Measurements from ENCODE around the gene DENND11. TPM values are rescaled to one million over a fixed set of nuclear protein-coding genes. Genes with fewer than 3 reads are reported as not detected.
A peak's percentile ranks its signal among the peaks of the same experiment; 100 is the strongest.

Gene DENND11
- total RNA-seq, 1 experiment from 2014 or later = 33.0 TPM

DNA sequence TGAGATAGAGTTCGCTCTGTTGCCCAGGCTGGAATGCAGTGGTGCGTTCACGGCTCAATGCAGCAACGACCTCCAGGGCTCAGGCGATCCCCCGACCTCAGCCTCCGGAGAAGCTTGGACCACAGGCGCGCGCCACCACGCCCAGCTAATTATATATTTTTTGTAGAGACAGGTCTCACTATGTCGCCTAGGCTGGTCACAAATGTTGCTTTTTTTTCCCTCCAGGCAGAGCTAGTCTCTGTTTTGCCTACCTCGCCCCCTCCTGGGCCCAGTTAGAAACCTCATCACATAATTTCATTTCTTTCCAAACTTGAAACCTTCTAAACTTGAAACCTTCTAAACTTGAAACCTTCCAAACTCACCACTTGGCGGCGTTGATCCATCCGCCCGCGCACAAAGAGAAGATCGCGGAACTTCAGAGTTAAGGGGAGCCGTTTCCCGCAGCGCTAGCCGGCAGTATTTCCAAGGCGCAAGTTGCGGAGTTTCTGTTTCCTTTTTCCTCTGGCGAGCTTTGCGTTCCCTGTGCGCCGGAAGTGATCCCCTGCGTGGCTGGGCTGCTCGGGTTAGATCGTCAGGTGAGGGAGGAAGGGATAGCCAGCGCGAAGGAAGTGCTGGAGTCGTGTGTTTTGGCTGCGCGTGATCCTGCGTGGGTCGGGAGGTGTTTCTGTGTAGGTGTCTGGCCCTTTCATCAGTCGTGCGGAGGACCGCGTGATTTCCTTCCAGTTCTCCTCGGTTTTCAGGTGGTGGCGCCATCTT is 36.0 kb upstream of the DENND11 start, which contains the start of gene SSBP1:
Gene SSBP1 (plus strand): TSS at position 523 of the 756 bp plus-strand sequence. CDS start 809 bp downstream, outside the sequence.
- Mint-ChIP-seq H3K27ac (ENCODE audit: unreplicated experiment) (peak within 1 kb of the TSS; percentile 98), H3K9me3 (ENCODE audit: unreplicated experiment) (no peaks in the 10 kb centered on the region), H3K27me3 (ENCODE audit: insufficient read depth, unreplicated experiment) (no peaks in the 10 kb centered on the region), H3K4me3 (ENCODE audit: unreplicated experiment) (peak within 1 kb of the TSS; percentile 87), H3K36me3 (ENCODE audit: insufficient read depth, unreplicated experiment) (peaks cover 40% of the 10 kb centered on the region), H3K4me1 (ENCODE audit: low read depth, unreplicated experiment) (peaks cover 24% of the 10 kb centered on the region)
- ChIA-PET POLR2A (interaction anchor here (0.5 to 1.6 kb wide), 8 partner anchors 19 to 88 kb away, joined by 3 to 16 read pairs (median 3); no protein-coding TSS in a partner anchor), CTCF (interaction anchor here (0.5 to 3.9 kb wide), 15 partner anchors 23 to 696 kb away, joined by 3 to 65 read pairs (median 4); no protein-coding TSS in a partner anchor)
- Histone ChIP-seq H3K4me1 (0 out of 2 replicates have a peak, but pooled peaks cover 5% of the 10 kb centered on the region), H3K36me3 (ENCODE audit: control insufficient read depth, insufficient read depth, low read length) (peaks cover 1% of the 10 kb centered on the region; the same call in 1 of the 2 replicates), H3K4me3 (ENCODE audit: low read depth, low read length) (peak within 1 kb of the TSS; percentile 87), H3K27me3 (replicated peaks; ENCODE audit: control insufficient read depth, insufficient read depth, low read length) (no peaks in the 10 kb centered on the region), H3K9me3 (no peaks in the 10 kb centered on the region)
- TF ChIP-seq, protein P1, sequence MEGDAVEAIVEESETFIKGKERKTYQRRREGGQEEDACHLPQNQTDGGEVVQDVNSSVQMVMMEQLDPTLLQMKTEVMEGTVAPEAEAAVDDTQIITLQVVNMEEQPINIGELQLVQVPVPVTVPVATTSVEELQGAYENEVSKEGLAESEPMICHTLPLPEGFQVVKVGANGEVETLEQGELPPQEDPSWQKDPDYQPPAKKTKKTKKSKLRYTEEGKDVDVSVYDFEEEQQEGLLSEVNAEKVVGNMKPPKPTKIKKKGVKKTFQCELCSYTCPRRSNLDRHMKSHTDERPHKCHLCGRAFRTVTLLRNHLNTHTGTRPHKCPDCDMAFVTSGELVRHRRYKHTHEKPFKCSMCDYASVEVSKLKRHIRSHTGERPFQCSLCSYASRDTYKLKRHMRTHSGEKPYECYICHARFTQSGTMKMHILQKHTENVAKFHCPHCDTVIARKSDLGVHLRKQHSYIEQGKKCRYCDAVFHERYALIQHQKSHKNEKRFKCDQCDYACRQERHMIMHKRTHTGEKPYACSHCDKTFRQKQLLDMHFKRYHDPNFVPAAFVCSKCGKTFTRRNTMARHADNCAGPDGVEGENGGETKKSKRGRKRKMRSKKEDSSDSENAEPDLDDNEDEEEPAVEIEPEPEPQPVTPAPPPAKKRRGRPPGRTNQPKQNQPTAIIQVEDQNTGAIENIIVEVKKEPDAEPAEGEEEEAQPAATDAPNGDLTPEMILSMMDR (IDR thresholded peaks at IDR 0.05; ENCODE audit: insufficient read depth in 1 of 2, low read depth in 1 of 2, low read length in 1 of 2, severe bottlenecking in 1 of 2, unreplicated experiment in 1 of 2) = peak; percentile 61 to 92
- DNase-seq = peak; percentile 93 to 94
- intact Hi-C loops (cut with micrococcal nuclease; ENCODE audit: unreplicated experiment) = loop anchor here (1.0 to 5.0 kb wide), 4 partner anchors 24 to 449 kb away; partner anchors contain the start of gene DENND11
- no TSS peak for BruUV-seq (replicated peaks)

DNA sequence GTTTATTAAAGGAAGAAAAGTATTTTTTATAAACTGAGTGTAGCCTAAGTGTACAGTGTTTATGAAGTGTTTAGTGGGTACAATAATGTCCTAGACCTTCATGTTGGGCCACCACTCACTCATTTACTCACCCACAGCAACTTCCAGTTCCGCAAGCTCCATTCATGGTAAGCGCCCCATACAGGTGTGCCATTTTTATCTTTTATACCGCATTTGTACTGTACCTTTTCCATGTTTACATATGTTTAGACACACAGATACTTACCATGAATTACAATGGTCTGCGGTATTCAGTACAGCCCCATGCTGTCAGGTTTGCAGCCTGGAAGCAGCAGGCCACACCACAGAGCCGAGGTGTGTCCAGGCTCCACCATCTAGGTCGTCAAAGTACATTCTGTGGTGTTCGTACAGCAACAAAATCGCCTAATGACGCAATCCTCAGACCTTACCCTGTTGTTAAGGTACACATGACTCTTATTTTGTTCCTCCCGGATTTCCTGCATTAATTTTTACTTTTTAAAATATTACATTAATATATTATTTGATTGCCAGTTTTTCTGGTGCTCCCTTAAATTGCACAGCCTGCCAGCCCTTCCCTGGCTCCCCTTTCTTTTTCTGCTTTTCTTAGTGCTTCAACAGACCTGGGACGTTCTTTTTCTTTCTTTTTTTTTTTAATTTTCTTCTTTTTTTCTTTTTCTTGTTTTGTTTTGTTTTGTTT is 35.3 kb upstream of the DENND11 start:
- BruUV-seq (replicated peaks) = TSS peak; percentile 83
- Mint-ChIP-seq H3K4me1 (ENCODE audit: low read depth, unreplicated experiment) (peaks cover 18% of the 10 kb centered on the region), H3K27ac (ENCODE audit: unreplicated experiment) (peak overlapping the region; percentile 98), H3K27me3 (ENCODE audit: insufficient read depth, unreplicated experiment) (no peaks in the 10 kb centered on the region), H3K36me3 (ENCODE audit: insufficient read depth, unreplicated experiment) (peaks cover 33% of the 10 kb centered on the region), H3K4me3 (ENCODE audit: unreplicated experiment) (peak overlapping the region; percentile 87), H3K9me3 (ENCODE audit: unreplicated experiment) (no peaks in the 10 kb centered on the region)
- intact Hi-C loops (cut with micrococcal nuclease; ENCODE audit: unreplicated experiment) = loop anchor here (5.0 kb wide), 1 partner anchor 450 kb away; no protein-coding TSS in a partner anchor
- Histone ChIP-seq H3K4me1 (0 out of 2 replicates have a peak, but pooled peaks cover 5% of the 10 kb centered on the region), H3K4me3 (ENCODE audit: low read depth, low read length) (peak overlapping the region; percentile 57), H3K27me3 (replicated peaks; ENCODE audit: control insufficient read depth, insufficient read depth, low read length) (no peaks in the 10 kb centered on the region), H3K9me3 (no peaks in the 10 kb centered on the region), H3K36me3 (ENCODE audit: control insufficient read depth, insufficient read depth, low read length) (peaks cover 1% of the 10 kb centered on the region; the same call in 1 of the 2 replicates)
- DNase-seq = peak; percentile 46 to 51
- POLR2A ChIA-PET = interaction anchor here (0.6 to 1.6 kb wide), 7 partner anchors 23 to 87 kb away, joined by 3 to 16 read pairs (median 3); no protein-coding TSS in a partner anchor
- CTCF ChIA-PET = interaction anchor here (0.5 to 3.9 kb wide), 15 partner anchors 23 to 695 kb away, joined by 3 to 65 read pairs (median 4); no protein-coding TSS in a partner anchor
- TF ChIP-seq, protein P1 (IDR thresholded peaks at IDR 0.05; ENCODE audit: insufficient read depth in 1 of 2, low read depth in 1 of 2, low read length in 1 of 2, severe bottlenecking in 1 of 2, unreplicated experiment in 1 of 2) = no peak
